Measurements from ENCODE around the gene PRSS2.

GRCh38 chr7:142773937-142774744, 3.4 kb downstream of the PRSS2 start:
- TF ChIP-seq CTCF (conservative IDR thresholded peaks at IDR 0.05) (no peak), ZFX (IDR thresholded peaks at IDR 0.05) (no peak)

All from C4-2B (cell line).